GM21447 (cell line): ENCODE results near the gene SLC35C1.
"Not testable (repeated sequence)": the region's sequence is repeated elsewhere in the genome, so short reads cannot be mapped to it uniquely, and the experiment has no call there.

Experiments used
- ATAC-seq: cut with Tn5 transposase; IDR thresholded peaks from one replicate; pipeline ENCODE4 v1.9.1; 2021; ENCODE audit not compliant: unreplicated experiment

The SLC35C1 gene

DNA sequence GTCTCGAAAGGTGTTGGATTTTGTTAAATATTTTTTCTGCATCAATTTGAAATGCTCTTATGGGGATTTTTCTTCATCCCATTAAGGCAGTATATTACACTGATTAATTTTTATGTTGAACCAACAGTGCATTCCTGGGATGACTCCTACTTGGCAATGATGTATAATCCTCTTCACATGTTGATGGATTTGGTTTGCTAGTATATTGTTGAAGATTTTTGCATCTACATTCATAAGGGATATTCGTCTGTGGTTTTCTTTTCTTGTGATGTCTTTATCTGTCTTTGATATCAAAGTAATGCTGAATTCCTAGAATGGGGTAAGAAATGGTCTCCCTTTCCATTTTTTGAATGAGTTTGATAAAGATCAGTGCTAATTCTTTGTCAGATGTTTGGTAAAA lies 18.7 kb upstream of the SLC35C1 start:
- no peak for ATAC-seq

- no peak for ATAC-seq
Measured at GRCh38 chr11:45788887-45789286, 16.1 kb upstream of the SLC35C1 start.

DNA sequence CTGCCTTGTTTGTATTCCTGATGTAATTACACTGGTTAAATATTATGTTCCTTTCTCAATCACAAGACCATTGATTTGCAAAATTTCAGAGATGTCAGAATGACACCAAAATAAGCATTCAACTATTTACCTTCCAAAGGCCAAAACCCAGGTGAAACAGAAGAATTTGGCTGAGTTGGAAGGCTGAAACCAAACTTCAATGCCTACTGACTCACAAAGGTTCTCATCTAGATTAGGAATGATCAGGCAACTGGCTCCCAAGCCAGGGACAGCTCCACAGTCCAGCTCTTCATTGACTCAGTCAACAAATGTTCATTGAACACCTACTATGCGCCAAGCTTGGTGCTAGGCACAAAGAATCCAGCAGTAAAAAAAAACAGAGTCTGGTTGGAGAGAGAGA lies 13.4 kb upstream of the SLC35C1 start:
- ATAC-seq = no peak

GRCh38 chr11:45794169-45794568 lies 10.8 kb upstream of the SLC35C1 start:
- ATAC-seq = no peak

DNA sequence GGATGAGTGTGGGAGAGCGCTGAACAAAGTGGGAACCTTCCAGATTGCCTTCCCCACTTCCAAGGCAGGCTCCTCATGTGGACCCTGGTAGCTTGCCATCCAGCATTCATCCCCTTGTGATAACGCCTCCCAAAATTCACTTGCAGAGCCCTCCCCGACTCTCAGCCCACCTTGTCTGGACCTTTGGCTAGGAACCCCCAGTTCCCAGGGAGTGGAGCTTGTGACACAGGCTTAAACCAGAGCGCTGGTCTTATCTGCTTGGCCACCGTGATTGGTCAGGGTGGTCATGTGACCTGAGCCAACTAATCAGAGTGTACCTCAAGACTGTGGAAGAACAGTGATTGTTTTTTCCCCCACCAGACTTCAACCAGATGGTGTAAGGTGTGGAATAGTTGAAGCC lies 9.6 kb upstream of the SLC35C1 start:
- no peak for ATAC-seq

- ATAC-seq = no peak
Measured at GRCh38 chr11:45796461-45796861, 8.5 kb upstream of the SLC35C1 start.

- no peak for ATAC-seq
Measured at GRCh38 chr11:45798793-45799441, 6.0 kb upstream of the SLC35C1 start.

DNA sequence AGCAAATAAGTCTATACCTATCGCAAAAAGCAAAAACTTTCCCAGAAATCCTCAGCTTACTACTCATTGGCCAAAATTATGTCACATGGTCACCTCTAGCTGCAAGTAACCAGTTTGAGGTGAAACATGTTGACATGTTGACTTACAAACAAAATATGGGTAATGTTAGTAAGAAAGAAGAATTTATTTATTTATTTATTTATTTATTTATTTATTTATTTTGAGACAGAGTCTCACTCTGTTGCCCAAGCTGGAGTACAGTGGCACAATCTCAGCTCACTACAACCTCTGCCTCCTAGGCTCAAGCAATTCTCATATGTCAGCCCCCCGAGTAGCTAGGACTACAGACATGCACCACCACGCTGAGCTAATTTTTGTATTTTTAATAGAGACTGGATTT lies 5.4 kb upstream of the SLC35C1 start:
- ATAC-seq = no peak

- ATAC-seq = no peak
Measured at GRCh38 chr11:45800261-45800660, 4.7 kb upstream of the SLC35C1 start.

- no peak for ATAC-seq
Measured at GRCh38 chr11:45801723-45802315, 3.1 kb upstream of the SLC35C1 start.

- ATAC-seq = no peak
Measured at GRCh38 chr11:45802531-45803317, 2.2 kb upstream of the SLC35C1 start.

DNA sequence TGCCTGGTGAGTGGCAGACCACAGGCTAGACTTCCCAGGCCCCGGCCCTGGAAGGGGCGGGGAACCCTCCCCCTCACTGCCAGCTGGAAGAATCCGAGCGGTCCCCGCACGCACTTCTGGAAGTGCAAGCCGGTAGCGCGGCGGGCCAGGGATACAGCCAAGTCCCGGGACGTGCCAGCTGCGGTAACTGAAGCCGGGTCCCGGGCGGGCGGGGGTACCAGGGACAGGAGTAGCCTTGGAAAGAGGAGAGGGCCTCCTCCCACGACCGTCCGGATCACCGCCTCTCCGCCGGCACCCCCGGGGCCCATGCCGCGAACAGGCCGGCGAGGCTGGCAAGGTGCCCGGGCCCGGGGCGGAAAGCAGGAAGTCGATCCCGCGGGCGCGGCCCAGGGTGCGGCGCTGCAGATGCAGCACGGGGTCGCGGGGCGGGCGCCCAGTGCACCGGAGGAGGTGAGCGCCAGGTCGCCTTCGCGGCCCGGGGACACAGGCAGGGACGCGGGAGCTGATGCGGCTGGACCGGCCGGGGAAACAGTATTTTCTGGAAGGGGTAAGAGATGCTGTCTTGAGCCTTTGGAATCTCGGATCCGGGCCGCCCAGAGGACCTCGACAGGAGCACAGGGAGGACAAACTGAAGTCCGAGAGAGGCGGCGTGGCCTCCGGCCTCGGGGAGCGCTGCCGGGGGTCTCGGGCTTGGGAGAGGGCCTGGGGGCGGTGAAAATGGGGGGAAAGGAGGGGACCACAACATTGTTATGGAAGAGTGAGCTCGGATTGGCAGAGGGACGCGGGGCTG lies 783 bp upstream of the SLC35C1 start:
- peak; percentile 38 for ATAC-seq

DNA sequence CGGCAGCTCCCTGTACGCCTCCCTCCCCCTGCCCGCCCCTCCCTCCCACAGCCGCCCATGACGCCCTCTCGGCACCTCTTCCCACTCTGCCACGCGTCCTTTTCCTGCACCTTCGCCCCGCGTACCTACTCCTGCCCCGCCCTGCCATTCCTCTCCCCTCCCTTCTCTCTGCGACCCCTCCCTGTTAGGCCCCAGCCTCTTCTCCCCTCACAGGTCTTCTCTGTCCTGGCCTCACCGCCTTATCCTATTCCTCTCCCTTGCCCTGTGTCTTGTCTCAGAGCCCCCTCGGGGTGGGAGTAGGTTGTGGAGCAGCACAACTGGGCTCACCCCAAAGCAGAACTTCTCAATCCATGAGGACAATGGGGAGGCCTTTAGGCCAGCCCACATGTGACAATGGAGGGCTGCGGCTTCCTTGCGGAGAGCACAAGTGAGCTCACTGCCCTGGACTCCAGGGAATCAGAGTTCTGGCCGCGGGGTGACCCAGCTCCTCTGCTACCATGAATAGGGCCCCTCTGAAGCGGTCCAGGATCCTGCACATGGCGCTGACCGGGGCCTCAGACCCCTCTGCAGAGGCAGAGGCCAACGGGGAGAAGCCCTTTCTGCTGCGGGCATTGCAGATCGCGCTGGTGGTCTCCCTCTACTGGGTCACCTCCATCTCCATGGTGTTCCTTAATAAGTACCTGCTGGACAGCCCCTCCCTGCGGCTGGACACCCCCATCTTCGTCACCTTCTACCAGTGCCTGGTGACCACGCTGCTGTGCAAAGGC lies 539 bp downstream of the SLC35C1 start:
- ATAC-seq = peak; percentile 32

GRCh38 chr11:45806072-45806933 lies 1.4 kb downstream of the SLC35C1 start:
- no peak for ATAC-seq

- ATAC-seq = no peak
Measured at GRCh38 chr11:45806937-45807791, 2.2 kb downstream of the SLC35C1 start.

DNA sequence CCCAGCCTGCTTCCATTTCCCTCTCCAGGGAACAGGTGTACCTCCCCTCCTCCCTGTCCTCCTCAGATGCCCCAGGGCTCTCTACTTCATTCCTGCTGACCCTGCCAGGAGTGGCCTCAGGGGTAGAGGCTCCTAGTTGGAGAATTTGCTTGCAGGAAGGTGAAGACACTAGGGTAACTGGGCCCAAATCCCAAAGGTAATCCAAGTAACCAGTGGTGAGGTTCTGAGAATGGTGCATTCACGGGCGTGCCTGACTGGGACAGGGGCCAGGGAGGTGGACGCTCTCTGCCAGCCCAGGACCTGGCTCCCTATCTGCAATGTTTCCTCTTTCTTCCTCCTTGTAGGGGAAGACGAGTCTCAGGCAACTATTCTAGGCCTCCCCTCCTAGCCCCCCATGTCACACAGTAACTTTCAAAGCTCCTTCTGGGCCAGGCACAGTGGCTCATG lies 2.9 kb downstream of the SLC35C1 start:
- ATAC-seq = no peak

DNA sequence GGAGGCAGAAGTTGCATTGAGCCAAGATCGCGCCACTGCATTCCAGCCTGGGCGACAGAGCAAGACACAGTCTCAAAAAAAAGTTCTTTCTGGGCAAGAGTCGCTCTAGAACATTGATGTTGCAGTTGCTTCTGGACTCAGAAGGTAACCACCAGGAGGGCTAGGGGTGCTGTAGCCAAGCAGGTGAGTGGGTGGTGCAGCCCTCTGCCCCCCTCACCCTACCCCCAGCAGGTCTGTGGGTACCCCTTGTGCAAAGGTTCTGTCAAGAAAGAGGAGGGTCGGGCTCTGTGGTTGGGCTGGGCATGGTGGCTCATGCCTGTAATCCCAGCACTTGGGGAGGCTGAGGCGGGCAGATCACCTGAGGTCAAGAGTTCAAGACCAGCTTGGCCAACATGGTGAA lies 3.5 kb downstream of the SLC35C1 start:
- ATAC-seq = not testable (repeated sequence)

DNA sequence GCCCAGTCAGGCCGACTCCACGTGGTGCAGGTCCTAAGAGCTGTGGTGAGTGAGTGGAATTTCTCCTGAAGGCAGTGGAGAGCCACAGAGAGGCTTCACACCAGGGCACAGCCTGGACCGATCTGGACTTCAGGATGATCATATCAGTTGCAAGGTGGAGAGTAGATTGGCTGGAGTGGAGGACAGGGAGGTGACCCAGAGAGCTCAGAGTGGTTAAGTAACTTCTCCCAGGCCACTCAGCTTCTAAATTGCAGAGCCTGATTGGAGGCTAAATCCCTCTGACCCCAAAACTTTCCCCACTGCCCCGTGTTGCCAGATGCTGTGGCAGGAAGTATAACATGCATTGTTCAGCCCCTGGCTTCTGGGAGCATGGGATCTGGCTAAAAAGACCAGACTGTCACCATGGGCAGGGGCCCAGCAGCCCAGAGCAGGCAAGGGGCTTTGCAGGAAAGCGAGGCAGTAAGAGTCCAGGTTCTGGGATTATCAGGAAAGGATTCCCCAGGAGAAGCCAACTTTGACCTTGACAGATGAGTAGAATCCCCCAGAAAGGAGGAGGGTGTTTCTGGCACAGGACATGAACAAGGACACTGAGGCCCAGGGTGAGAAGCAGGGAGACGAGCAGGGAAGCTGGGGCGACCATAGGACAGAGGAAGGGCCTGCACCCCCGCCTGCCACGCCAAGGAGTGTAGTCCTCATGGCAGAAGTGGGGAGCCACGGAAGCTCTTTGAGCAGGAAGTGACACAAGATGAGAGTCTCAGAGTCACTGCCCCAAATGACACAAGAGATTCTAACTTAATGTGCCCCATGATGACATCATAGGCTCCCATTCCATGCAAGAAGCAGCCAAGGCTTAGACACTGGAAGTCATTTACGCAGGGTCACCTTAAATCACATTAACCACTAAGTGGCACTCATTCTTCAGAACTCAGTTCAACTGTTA lies 4.8 kb downstream of the SLC35C1 start:
- no peak for ATAC-seq
